Measurements from ENCODE around the gene JAK1. TPM values are rescaled to one million over a fixed set of nuclear protein-coding genes. Genes with fewer than 3 reads are reported as not detected.

The JAK1 gene
- total RNA-seq, 6 donors from 2014 or later = 156 to 191 (median 167) TPM

DNA sequence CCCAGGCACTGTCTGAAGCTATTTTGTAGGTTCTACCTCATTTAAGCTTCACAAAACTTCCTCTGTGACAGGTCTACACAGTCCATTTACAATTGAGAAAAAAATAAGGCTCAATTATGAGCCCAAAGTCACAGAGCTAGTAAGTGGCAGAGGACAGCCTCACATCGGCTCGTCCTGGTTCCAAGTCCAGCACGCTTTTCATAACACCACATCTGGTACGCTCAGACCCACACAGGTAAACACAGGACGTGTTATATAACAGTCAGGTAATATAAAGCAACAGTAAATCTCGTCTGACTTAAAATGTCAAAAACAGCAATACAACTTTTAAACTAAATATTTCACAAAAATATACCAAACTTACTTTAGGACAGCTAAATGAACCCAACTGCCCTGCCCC, 13.1 kb downstream of the JAK1 start:
- Histone ChIP-seq H3K4me1 (peaks cover 56 to 89% (median 77%) of the 10 kb centered on the region in 4 donors), H3K9me3 (no peaks in the 10 kb centered on the region), H3K27ac (peak overlapping the region in 1 of 4 donors; percentile 7), H3K27me3 (no peaks in the 10 kb centered on the region), H3K4me3 (no peak overlapping the region), H3K36me3 (no peaks in the 10 kb centered on the region)
- DNase-seq (no peak), ATAC-seq (ENCODE audit: low FRiP score in 2 of 2) (no peak)
- 66 to 77% methylated on average over 6 of the region's 6 CpGs for WGBS, 2 donors
- TF ChIP-seq POLR2A (IDR thresholded peaks at IDR 0.05) (no peak), POLR2AphosphoS5 (IDR thresholded peaks at IDR 0.05) (no peak), EP300 (IDR thresholded peaks at IDR 0.05) (no peak)
- TF ChIP-seq, protein P1, sequence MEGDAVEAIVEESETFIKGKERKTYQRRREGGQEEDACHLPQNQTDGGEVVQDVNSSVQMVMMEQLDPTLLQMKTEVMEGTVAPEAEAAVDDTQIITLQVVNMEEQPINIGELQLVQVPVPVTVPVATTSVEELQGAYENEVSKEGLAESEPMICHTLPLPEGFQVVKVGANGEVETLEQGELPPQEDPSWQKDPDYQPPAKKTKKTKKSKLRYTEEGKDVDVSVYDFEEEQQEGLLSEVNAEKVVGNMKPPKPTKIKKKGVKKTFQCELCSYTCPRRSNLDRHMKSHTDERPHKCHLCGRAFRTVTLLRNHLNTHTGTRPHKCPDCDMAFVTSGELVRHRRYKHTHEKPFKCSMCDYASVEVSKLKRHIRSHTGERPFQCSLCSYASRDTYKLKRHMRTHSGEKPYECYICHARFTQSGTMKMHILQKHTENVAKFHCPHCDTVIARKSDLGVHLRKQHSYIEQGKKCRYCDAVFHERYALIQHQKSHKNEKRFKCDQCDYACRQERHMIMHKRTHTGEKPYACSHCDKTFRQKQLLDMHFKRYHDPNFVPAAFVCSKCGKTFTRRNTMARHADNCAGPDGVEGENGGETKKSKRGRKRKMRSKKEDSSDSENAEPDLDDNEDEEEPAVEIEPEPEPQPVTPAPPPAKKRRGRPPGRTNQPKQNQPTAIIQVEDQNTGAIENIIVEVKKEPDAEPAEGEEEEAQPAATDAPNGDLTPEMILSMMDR (IDR thresholded peaks at IDR 0.05) = no peak

DNA sequence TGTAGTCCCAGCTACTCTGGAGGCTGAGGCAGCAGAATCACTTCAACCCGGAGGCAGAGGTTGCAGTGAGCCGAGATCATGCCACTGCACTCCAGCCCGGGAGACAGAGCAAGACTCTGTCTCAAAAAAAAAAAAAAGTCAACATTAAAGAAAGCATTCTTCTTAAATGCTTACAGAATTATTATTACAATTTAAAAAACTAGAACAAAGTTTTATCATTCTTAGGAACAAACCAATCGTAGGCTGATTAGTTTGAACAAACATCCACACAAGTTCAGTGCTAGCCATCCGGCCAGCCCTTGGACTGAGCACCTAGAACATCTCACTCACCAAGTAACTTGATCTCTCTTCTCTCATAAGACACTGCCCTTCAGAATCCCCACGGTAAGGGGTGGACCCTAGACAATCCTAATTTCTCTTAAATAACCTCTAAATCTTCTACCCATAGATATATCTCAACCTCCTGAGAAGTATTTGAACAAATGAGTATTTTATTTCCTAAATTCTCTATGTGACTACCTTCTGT, 16.0 kb downstream of the JAK1 start:
- no peak for ATAC-seq (ENCODE audit: low FRiP score in 2 of 2)
- Histone ChIP-seq H3K27me3 (no peaks in the 10 kb centered on the region), H3K9me3 (no peaks in the 10 kb centered on the region), H3K4me1 (peaks cover 37 to 84% (median 59%) of the 10 kb centered on the region in 4 donors), H3K36me3 (no peaks in the 10 kb centered on the region), H3K27ac (peak overlapping the region in 2 of 4 donors; percentile 1 to 5), H3K4me3 (no peak overlapping the region)
- WGBS, 2 donors = 75 to 81% methylated on average over 6 of the region's 6 CpGs
- TF ChIP-seq POLR2A (IDR thresholded peaks at IDR 0.05) (no peak), EP300 (IDR thresholded peaks at IDR 0.05) (no peak), POLR2AphosphoS5 (IDR thresholded peaks at IDR 0.05) (no peak)
- TF ChIP-seq, protein P1 (IDR thresholded peaks at IDR 0.05) = no peak
- DNase-seq = no peak

DNA sequence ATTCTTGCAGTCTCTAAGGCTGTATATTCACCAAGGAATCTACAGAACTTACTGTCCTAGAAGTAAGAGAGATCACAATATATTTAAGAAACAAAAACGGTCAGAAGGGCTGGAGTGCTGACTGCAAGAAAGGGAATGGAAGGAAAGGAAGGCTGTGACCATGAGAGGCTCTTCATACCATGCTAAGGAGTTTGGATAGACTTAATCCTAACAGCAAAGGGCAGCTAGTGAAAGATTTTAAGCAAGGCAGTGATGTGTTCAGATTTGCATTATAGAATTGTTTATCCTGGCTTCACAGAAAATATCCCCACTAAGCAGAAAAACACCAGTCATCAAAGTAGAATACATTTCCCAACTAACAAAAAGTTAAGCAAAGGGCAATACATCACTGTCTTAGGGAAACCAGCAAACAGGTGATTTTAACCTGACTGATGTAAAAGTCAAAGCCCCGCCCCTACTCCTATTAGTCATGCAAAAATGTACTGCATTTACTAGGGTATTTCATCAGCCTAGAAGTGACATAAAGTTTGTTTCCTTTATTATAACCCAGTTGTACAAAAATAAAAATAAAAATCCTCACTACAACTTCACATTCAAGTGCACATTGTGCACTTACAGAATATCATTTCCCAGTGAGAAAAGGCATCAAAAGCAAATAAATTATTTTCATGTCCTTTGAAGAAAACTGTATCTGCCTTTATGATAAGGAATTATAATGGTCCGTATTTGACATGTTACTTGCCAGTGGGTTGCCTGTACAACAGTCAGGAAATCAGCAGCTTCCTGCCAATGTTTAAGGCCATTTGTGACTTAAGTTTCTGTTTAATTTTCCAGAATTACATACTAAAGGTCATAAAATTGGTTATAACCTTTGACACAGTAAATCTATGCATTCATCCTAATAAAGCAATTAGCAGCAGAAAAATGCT, 17.2 kb downstream of the JAK1 start:
- no peaks in the 10 kb centered on the region for H3K9me3 ChIP-seq
- H3K36me3 ChIP-seq = no peaks in the 10 kb centered on the region
- peaks cover 32 to 75% (median 51%) of the 10 kb centered on the region in 4 donors for H3K4me1 ChIP-seq
- 37 to 50% methylated on average over 3 of the region's 3 CpGs for WGBS, 2 donors
- ATAC-seq (ENCODE audit: low FRiP score in 2 of 2) (peak in 1 of 2 donors; percentile 73), DNase-seq (peak in 1 of 2 donors; percentile 48)
- no peaks in the 10 kb centered on the region for H3K27me3 ChIP-seq
- TF ChIP-seq POLR2AphosphoS5 (IDR thresholded peaks at IDR 0.05) (no peak), EP300 (IDR thresholded peaks at IDR 0.05) (peak in 1 of 4 donors; percentile 42)
- peak overlapping the region; percentile 37 to 50 (median 44) for H3K27ac ChIP-seq
- no peak overlapping the region for H3K4me3 ChIP-seq

DNA sequence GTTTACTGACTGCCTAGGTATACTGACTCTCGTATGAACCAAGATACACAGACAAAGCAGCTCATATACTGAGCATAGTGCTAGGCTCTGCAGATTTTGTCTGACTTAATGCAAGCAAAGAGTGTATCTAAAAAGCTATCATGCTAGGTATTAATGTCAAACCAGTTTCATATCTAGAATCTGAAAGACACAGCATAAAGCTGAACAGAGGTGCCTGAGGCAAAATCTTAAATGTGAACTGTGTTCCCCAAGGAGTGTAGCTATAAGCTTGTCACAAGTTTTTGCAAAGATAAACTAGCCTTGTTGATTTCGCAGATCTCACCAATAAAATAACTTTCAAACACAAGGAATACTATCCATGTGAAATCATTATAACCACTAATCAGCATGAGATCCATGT, 18.1 kb downstream of the JAK1 start:
- no peaks in the 10 kb centered on the region for H3K9me3 ChIP-seq
- DNase-seq (no peak), ATAC-seq (ENCODE audit: low FRiP score in 2 of 2) (no peak)
- WGBS, 2 donors = 87 to 92% methylated on average over 2 of the region's 2 CpGs
- TF ChIP-seq POLR2AphosphoS5 (IDR thresholded peaks at IDR 0.05) (no peak), POLR2A (IDR thresholded peaks at IDR 0.05) (no peak), EP300 (IDR thresholded peaks at IDR 0.05) (no peak)
- TF ChIP-seq, protein P1 (IDR thresholded peaks at IDR 0.05) = no peak
- no peaks in the 10 kb centered on the region for H3K36me3 ChIP-seq
- peak overlapping the region; percentile 37 to 50 (median 44) for H3K27ac ChIP-seq
- H3K4me1 ChIP-seq = peaks cover 26 to 65% (median 46%) of the 10 kb centered on the region in 4 donors
- no peak overlapping the region for H3K4me3 ChIP-seq
- H3K27me3 ChIP-seq = no peaks in the 10 kb centered on the region

DNA sequence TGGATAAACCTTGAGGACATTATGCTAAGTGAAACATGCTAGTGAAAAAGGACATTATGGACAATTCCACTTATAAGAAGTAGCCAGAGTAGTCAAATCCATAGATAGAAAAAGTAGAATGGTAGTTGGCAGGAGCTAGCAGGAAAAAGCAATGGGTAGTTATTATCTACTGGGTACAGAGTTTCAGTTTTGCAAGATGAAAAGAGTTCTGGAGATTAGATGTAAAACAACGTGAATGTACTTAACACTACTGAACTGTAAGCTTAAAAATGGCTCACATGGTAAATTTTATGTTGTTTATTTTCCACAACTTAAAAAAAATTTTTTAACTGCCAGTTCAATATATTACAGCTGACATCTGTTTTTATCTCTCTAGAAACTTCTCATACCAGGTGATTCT, 19.4 kb downstream of the JAK1 start:
- Histone ChIP-seq H3K9me3 (no peaks in the 10 kb centered on the region), H3K4me3 (no peak overlapping the region), H3K27ac (no peak overlapping the region), H3K36me3 (no peaks in the 10 kb centered on the region), H3K27me3 (no peaks in the 10 kb centered on the region), H3K4me1 (peaks cover 32 to 62% (median 42%) of the 10 kb centered on the region in 4 donors)
- WGBS, 2 donors = 0 to 56% methylated on average over 1 of the region's 1 CpG
- ATAC-seq (ENCODE audit: low FRiP score in 2 of 2) = no peak
- TF ChIP-seq, protein P1 (IDR thresholded peaks at IDR 0.05) = no peak
- no peak for TF ChIP-seq POLR2AphosphoS5 (IDR thresholded peaks at IDR 0.05)
- TF ChIP-seq EP300 (IDR thresholded peaks at IDR 0.05) = no peak
- no peak for TF ChIP-seq POLR2A (IDR thresholded peaks at IDR 0.05)
- no peak for DNase-seq

Measured in upper lobe of left lung (tissue), 6 donors.